ENCODE measurements around the gene IL1B. TPM values are rescaled to one million over a fixed set of nuclear protein-coding genes. Genes with fewer than 3 reads are reported as not detected.

IL1B gene
- 10 to 100 TPM in 3 of 6 donors, 1 to 10 TPM in 2, under 1 TPM in 1; 0.59 to 27.4 (median 9.6) TPM for total RNA-seq

DNA sequence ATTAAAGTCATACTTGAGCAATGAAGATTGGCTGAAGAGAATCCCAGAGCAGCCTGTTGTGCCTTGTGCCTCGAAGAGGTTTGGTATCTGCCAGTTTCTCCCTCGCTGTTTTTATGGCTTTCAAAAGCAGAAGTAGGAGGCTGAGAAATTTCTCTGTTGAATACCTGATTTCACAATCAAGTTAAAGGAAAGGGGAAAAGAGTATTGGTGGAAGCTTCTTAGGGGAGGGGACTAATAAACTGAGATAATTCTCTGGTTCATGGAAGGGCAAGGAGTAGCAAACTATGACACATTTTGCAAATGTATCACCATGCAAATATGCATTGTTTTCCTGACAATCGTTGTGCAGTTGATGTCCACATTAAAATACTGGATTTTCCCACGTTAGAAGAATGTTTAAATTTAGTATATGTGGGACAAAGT lies at the start of gene IL1B:
Gene IL1B, minus strand, starts transcription at position 85 of the 423 bp plus-strand sequence. CDS start 550 bp downstream, outside the sequence.
- Histone ChIP-seq H3K9me3 (no peaks in the 10 kb centered on the region), H3K4me3 (peak within 1 kb of the TSS in 2 of 4 donors; percentile 3 to 33), H3K36me3 (no peaks in the 10 kb centered on the region), H3K4me1 (peaks cover 0 to 23% (median 10%) of the 10 kb centered on the region in 4 donors), H3K27ac (peak within 1 kb of the TSS in 1 of 4 donors; percentile 62), H3K27me3 (no peaks in the 10 kb centered on the region)
- DNase-seq (no peak), ATAC-seq (ENCODE audit: low FRiP score in 2 of 2) (peak in 1 of 2 donors; percentile 58)
- TF ChIP-seq POLR2AphosphoS5 (IDR thresholded peaks at IDR 0.05) (peak in 1 of 2 donors; percentile 13), POLR2A (IDR thresholded peaks at IDR 0.05) (peak in 1 of 4 donors; percentile 59), EP300 (IDR thresholded peaks at IDR 0.05) (no peak)
- TF ChIP-seq, protein P1, sequence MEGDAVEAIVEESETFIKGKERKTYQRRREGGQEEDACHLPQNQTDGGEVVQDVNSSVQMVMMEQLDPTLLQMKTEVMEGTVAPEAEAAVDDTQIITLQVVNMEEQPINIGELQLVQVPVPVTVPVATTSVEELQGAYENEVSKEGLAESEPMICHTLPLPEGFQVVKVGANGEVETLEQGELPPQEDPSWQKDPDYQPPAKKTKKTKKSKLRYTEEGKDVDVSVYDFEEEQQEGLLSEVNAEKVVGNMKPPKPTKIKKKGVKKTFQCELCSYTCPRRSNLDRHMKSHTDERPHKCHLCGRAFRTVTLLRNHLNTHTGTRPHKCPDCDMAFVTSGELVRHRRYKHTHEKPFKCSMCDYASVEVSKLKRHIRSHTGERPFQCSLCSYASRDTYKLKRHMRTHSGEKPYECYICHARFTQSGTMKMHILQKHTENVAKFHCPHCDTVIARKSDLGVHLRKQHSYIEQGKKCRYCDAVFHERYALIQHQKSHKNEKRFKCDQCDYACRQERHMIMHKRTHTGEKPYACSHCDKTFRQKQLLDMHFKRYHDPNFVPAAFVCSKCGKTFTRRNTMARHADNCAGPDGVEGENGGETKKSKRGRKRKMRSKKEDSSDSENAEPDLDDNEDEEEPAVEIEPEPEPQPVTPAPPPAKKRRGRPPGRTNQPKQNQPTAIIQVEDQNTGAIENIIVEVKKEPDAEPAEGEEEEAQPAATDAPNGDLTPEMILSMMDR (IDR thresholded peaks at IDR 0.05), result no peak
- WGBS, 2 donors, result 38 to 43% methylated on average over 4 of the region's 4 CpGs

DNA sequence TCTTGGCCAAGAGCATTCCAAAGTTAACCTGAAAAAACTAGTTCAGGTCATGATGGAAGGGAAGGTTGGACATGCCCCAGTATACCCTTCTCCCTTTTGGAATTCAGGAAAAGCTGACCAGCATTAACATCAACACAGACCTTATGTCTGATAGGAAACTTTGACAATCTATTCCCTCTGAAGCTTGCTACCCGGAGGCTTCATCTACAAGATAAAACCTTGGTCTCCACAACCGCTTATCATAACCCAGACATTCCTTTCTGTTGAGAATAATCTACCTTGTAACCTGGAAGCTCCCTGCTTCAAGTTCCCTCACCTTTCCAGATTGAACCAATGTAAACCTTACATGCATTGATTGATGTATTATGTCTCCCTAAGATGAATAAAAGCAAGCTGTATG lies 49.7 kb upstream of the IL1B start:
- DNase-seq (no peak), ATAC-seq (ENCODE audit: low FRiP score in 2 of 2) (no peak)
- WGBS, 2 donors, result 87 to 92% methylated on average over 2 of the region's 2 CpGs

DNA sequence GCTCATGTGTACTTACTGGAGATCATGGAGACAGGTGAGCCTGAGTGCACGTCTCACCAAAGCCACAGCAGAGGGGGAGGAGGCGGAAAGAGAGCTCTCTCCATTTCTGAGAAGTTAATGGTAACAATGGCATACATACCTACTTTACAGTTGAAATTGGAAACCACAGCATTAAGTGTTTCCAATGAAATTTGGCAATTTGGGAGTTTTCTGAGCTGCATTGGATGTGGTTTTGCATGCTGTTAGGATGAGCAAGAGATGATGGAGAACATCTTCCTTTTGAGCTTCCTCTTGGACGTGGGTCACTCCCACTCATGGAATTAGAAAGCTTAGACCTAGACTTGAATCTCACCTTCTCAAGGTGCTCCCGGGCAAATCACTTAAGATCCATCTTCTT lies 48.9 kb upstream of the IL1B start:
- DNase-seq, result no peak
- no peak overlapping the region for H3K27ac ChIP-seq
- WGBS, 2 donors, result 67 to 68% methylated on average over 4 of the region's 4 CpGs
- H3K4me3 ChIP-seq, result no peak overlapping the region
- H3K9me3 ChIP-seq, result no peaks in the 10 kb centered on the region
- no peaks in the 10 kb centered on the region for H3K36me3 ChIP-seq
- TF ChIP-seq POLR2AphosphoS5 (IDR thresholded peaks at IDR 0.05) (no peak), POLR2A (IDR thresholded peaks at IDR 0.05) (no peak), EP300 (IDR thresholded peaks at IDR 0.05) (no peak)
- TF ChIP-seq, protein P1 (IDR thresholded peaks at IDR 0.05), result no peak
- no peak for ATAC-seq (ENCODE audit: low FRiP score in 2 of 2)
- peaks cover 0 to 4% (median 2%) of the 10 kb centered on the region in 4 donors for H3K4me1 ChIP-seq
- H3K27me3 ChIP-seq, result no peaks in the 10 kb centered on the region

More for the DNA sequence above, 49.7 kb upstream of the IL1B start:
- H3K27me3 ChIP-seq, result no peaks in the 10 kb centered on the region
- TF ChIP-seq, protein P1 (IDR thresholded peaks at IDR 0.05), result no peak
- no peak for TF ChIP-seq POLR2A (IDR thresholded peaks at IDR 0.05)
- no peak for TF ChIP-seq EP300 (IDR thresholded peaks at IDR 0.05)
- TF ChIP-seq POLR2AphosphoS5 (IDR thresholded peaks at IDR 0.05), result no peak
- H3K36me3 ChIP-seq, result no peaks in the 10 kb centered on the region
- H3K27ac ChIP-seq, result no peak overlapping the region
- no peak overlapping the region for H3K4me3 ChIP-seq
- peaks cover 0 to 4% (median 2%) of the 10 kb centered on the region in 4 donors for H3K4me1 ChIP-seq
- H3K9me3 ChIP-seq, result no peaks in the 10 kb centered on the region

DNA sequence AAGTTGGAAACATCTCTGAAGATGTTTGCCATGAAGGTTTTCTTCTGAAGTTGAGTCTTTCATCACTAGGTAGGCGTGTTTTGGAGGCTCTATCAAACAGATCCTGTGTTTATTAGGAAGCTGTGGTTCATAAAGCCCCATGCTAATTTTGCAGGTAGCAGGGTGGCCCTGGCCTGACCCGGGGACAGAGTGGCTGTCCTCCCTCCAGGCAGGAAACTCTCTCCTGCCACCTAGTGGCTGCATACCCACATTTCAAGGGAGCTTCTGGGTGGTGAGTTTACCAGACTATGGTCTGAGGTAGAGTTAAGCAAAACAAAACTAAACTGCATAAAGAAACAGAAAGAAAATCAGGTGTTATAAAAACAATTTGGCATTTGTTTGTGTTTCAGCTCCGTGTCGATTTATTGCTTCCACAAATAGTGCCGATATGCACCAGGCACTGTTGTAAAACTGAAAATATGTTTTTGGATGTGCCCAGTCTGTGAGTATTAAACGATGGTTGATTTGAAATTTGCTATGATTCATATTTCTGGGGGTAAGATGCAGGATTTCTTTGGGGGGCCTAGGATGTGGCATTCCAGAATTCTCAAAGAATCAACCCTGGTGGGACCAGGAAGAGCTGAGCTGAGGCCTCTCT lies 48.4 kb upstream of the IL1B start:
- H3K27ac ChIP-seq, result no peak overlapping the region
- H3K4me3 ChIP-seq, result no peak overlapping the region
- DNase-seq, result peak in 1 of 2 donors; percentile 55
- H3K36me3 ChIP-seq, result no peaks in the 10 kb centered on the region
- H3K27me3 ChIP-seq, result no peaks in the 10 kb centered on the region
- H3K4me1 ChIP-seq, result peaks cover 0 to 4% (median 2%) of the 10 kb centered on the region in 4 donors
- ATAC-seq (ENCODE audit: low FRiP score in 2 of 2), result peak; percentile 78 to 81
- no peaks in the 10 kb centered on the region for H3K9me3 ChIP-seq
- 39 to 49% methylated on average over 6 of the region's 6 CpGs for WGBS, 2 donors
- TF ChIP-seq, protein P1 (IDR thresholded peaks at IDR 0.05), result peak; percentile 65 to 80 (median 72)
- no peak for TF ChIP-seq POLR2AphosphoS5 (IDR thresholded peaks at IDR 0.05)

DNA sequence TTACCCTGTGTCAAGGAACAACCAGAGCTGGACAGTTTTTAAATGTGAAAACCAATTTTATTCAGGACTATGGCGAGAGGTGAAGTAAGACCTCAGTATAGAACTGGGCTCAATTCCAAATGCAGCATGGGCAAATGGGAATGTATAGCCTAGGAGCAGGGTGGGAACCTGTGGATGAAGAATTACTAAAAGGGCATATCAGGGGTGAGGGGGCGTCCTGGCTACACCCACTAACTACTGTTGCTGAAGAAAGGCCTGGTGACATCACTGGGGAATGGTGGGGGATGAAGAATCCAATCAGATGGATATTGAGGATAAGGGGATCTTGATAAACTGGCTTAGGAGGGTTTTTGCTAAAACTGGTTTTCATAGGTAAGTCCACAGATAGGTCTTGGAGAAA lies 47.1 kb upstream of the IL1B start:
- Histone ChIP-seq H3K4me3 (no peak overlapping the region), H3K27ac (no peak overlapping the region), H3K27me3 (no peaks in the 10 kb centered on the region), H3K9me3 (no peaks in the 10 kb centered on the region), H3K4me1 (peaks cover 0 to 4% (median 2%) of the 10 kb centered on the region in 4 donors), H3K36me3 (no peaks in the 10 kb centered on the region)
- no peak for TF ChIP-seq POLR2AphosphoS5 (IDR thresholded peaks at IDR 0.05)
- no peak for TF ChIP-seq POLR2A (IDR thresholded peaks at IDR 0.05)
- no peak for TF ChIP-seq EP300 (IDR thresholded peaks at IDR 0.05)
- TF ChIP-seq, protein P1 (IDR thresholded peaks at IDR 0.05), result no peak
- 82 to 83% methylated on average over 2 of the region's 2 CpGs for WGBS, 2 donors
- ATAC-seq (ENCODE audit: low FRiP score in 2 of 2) (no peak), DNase-seq (no peak)

Data from upper lobe of left lung (tissue), 6 donors.